Activated CD4-positive, alpha-beta T cell treated with anti-CD3 and anti-CD28 coated beads, Interleukin-2, amount 10 ng/mL, durations not matched to agents 24 days and 14 days (primary cell): ENCODE data around the gene EPPIN. TPM values are rescaled to one million over a fixed set of nuclear protein-coding genes. Genes with fewer than 3 reads are reported as not detected.
"Not testable (repeated sequence)": the region's sequence is repeated elsewhere in the genome, so short reads cannot be mapped to it uniquely, and the experiment has no call there.

Experiments used
- DNase-seq: peaks from one replicate; pipeline ENCODE4 v3.0.0; 2022
- H3K27ac Mint-ChIP-seq: one replicate; pipeline ENCODE4 v1.8.0; 2022; ENCODE audit warnings: mild to moderate bottlenecking, mixed read lengths
- H3K27me3 Mint-ChIP-seq: one replicate; pipeline ENCODE4 v1.8.0; 2022; ENCODE audit warnings: mixed read lengths
- H3K36me3 Mint-ChIP-seq: one replicate; pipeline ENCODE4 v1.8.0; 2022; ENCODE audit warnings: low read depth, mild to moderate bottlenecking, mixed read lengths
- H3K4me1 Mint-ChIP-seq: one replicate; pipeline ENCODE4 v1.8.0; 2021; ENCODE audit warnings: mixed read lengths
- H3K4me3 Mint-ChIP-seq: one replicate; pipeline ENCODE4 v1.8.0; 2022; ENCODE audit warnings: mild to moderate bottlenecking, moderate library complexity, mixed read lengths
- H3K9me3 Mint-ChIP-seq: one replicate; pipeline ENCODE4 v1.8.0; 2021; ENCODE audit warnings: mixed read lengths
- intact Hi-C: fragments of 100-400 bp; cut with micrococcal nuclease; formaldehyde crosslinking; loops from one replicate; pipeline ENCODE4 v1.15.1; 2023
- total RNA-seq: library from RNA; stranded (reverse); gene quantifications from 2 replicates; pipeline ENCODE4 v1.2.3, GENCODE V29; 2022

Gene EPPIN
- not detected in 2 replicates for total RNA-seq

DNA sequence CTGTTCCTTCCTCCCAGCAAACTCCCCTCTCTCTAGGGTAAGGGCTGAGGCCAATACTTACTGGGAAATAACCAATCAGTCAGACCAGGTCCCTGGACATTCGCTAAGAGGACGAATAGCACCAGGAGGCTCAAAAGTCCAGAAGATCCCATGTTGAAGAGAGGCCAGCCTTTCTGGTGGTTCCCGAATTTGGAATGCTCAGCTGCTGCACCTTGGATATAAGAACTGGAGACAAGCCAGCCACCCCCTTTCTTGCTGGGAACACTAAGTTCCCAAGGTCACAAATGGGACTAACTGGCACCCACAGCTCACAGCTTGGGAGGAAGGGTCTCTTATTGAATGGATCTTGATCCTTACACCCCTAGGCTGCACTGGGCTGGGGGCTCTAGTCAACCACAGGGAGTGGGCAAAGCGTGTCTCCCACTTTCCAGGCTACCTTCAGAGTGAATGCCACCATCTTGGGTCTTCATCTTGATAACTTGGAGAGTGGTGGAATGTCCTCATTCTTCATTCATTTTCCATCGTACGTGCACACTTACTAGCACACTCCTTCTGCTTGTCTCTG lies at the start of gene EPPIN:
TSS of gene EPPIN (minus strand) at position 196 of the 565 bp plus-strand sequence. CDS start at position 152, 44 bp downstream.
- DNase-seq: no peak
- Mint-ChIP-seq H3K4me3 (no peak within 1 kb of the TSS), H3K9me3 (no peaks in the 10 kb centered on the region), H3K27ac (no peak within 1 kb of the TSS), H3K36me3 (no peaks in the 10 kb centered on the region), H3K4me1 (no peaks in the 10 kb centered on the region), H3K27me3 (peaks cover 25% of the 10 kb centered on the region)
- intact Hi-C loops: no loop called here

DNA sequence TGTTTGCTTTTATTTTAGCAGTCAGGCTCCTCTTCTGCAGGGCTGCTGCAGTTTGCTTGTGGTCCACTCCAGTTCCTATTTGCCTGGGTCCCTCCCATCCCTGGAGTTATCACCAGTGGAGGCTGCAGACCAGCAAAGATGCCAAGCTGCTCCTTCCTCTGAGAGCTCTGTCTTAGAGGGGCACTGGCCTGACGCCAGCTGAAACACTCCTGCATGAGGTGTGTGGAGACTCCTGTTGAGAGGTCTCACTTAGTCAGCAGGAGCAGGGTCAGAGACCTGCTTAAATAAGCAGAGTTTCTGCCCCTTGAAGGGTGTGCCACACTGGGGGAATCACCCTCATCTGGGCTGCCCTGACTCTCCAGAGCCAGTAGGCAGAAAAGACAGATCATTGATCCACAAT lies 48.0 kb upstream of the EPPIN start:
- H3K27me3 Mint-ChIP-seq: peaks cover 26% of the 10 kb centered on the region
- no peak overlapping the region for H3K27ac Mint-ChIP-seq
- intact Hi-C loops: no loop called here
- peak; percentile 40 for DNase-seq
- H3K4me1 Mint-ChIP-seq: peaks cover 2% of the 10 kb centered on the region
- H3K9me3 Mint-ChIP-seq: no peaks in the 10 kb centered on the region
- H3K4me3 Mint-ChIP-seq: no peak overlapping the region
- no peaks in the 10 kb centered on the region for H3K36me3 Mint-ChIP-seq

DNA sequence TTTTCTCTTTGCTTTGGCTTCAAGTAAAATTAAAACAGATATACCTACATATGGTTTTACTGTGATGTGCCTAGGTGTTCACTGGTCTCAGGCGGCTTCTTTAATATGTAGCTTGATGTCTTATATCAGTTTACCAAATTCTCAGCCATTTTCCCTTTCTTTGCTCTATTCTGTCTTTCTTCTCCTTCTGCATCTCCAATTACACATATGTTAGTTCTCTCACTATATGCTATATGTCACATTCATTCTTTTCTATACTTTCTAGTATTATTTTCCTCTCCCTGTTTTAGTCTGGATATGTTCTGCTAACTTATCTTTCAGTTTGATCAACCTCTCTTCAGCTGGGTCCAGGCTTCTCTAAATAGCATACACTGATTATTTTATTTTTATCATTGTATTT lies 46.3 kb upstream of the EPPIN start:
- intact Hi-C loops: no loop called here
- Mint-ChIP-seq H3K36me3 (no peaks in the 10 kb centered on the region), H3K4me1 (peaks cover 2% of the 10 kb centered on the region), H3K4me3 (no peak overlapping the region), H3K9me3 (no peaks in the 10 kb centered on the region), H3K27ac (no peak overlapping the region), H3K27me3 (peaks cover 30% of the 10 kb centered on the region)
- DNase-seq: no peak

DNA sequence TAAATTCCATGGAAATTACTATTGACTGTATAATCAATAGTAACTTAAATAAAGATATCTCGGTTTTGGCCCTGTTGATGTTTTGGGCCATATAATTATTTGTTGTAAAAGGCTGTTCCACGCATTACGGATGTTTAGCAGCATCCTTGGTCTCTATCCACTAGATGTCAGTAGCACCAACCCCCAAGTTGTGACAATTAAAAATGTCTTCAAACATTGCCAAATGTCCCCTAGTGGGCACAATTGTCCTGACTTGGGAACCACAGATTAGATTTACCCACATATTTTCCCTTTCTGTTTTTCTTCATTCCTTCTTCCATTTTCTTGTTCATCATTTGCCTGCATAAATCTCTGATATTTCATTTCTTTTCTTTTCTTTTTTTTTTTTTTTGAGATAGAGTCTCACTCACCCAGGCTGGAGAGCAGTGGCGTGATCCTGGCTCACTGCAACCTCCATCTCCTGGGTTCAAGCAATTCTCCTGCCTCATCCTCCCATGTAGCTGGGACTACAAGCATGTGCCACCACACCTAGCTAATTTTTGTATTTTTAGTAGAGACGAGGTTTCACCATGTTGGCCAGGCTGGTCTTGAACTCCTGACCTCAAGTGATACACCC lies 45.5 kb upstream of the EPPIN start:
- Mint-ChIP-seq H3K27me3 (peaks cover 30% of the 10 kb centered on the region), H3K27ac (no peak overlapping the region), H3K9me3 (no peaks in the 10 kb centered on the region), H3K36me3 (no peaks in the 10 kb centered on the region), H3K4me1 (peaks cover 2% of the 10 kb centered on the region), H3K4me3 (no peak overlapping the region)
- intact Hi-C loops: loop anchor here (1.0 kb wide), 1 partner anchor 179 kb away; no protein-coding TSS in a partner anchor
- peak; percentile 70 for DNase-seq

DNA sequence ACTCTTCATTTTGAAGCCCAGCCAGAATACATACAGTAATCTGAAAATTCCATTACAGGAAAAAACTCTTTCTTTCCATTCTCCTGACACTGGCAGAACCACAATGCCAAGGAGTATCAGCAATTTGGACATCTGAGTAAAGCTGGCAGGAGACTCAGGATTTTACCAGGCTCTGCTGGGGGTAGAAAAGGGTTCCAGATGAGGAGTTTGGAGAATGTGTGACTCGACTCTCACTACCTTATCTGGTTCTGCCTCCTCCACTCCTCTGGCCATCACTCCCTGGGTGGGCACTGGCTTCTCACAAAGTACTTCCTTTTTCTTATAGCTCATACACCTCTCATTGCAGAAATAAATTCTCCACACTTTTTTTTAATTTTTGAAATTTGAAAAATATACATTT lies 42.5 kb upstream of the EPPIN start:
- H3K4me3 Mint-ChIP-seq: no peak overlapping the region
- no peaks in the 10 kb centered on the region for H3K36me3 Mint-ChIP-seq
- H3K27me3 Mint-ChIP-seq: peaks cover 26% of the 10 kb centered on the region
- peaks cover 2% of the 10 kb centered on the region for H3K4me1 Mint-ChIP-seq
- intact Hi-C loops: no loop called here
- no peak for DNase-seq
- H3K27ac Mint-ChIP-seq: no peak overlapping the region
- no peaks in the 10 kb centered on the region for H3K9me3 Mint-ChIP-seq

DNA sequence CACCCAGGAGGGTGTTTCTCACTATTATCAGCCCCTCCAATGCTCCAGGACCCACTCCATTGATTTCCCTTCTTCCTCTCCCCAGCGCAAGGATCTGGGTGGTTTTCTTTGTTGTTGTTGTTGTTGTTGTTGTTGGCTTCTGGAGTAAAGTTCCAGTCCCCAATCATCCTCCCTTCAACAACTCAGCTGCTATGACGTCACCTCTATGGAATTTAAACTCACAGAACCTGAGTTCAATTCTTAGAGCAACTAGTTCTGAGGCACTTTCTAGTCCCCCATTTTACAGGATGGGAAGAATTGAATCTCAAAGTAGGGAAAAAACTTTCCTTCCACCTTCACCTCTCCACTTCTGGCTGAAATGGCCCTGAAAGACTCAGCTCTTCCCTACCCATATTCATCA lies 41.6 kb upstream of the EPPIN start:
- Mint-ChIP-seq H3K27me3 (peaks cover 21% of the 10 kb centered on the region), H3K4me1 (peaks cover 2% of the 10 kb centered on the region), H3K27ac (no peak overlapping the region), H3K4me3 (no peak overlapping the region), H3K36me3 (no peaks in the 10 kb centered on the region), H3K9me3 (no peaks in the 10 kb centered on the region)
- intact Hi-C loops: no loop called here
- no peak for DNase-seq

DNA sequence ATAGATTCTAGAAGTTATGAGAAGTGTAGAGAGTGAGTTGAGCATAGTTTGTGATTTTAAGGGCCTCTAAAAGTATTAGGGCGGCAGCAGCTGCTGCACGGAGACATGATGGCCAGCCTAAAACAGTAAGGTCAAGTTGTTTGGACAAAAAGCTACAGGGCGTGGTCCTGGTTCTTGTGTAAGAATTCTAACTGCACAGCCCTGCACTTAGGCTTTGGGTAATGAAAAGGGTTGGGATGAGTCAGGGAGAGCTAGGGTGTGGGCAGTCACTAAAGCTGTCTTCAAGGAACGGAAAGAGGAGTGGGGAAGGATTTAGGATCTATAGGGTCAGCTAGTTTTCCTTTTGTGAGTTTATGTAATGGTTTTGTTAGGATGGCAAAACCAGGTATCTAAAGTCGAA lies 38.8 kb upstream of the EPPIN start:
- H3K4me3 Mint-ChIP-seq, DNase-seq, intact Hi-C loops, H3K4me1 Mint-ChIP-seq, H3K36me3 Mint-ChIP-seq, H3K9me3 Mint-ChIP-seq, H3K27ac Mint-ChIP-seq: not testable (repeated sequence)
- peaks cover 22% of the 10 kb centered on the region for H3K27me3 Mint-ChIP-seq

DNA sequence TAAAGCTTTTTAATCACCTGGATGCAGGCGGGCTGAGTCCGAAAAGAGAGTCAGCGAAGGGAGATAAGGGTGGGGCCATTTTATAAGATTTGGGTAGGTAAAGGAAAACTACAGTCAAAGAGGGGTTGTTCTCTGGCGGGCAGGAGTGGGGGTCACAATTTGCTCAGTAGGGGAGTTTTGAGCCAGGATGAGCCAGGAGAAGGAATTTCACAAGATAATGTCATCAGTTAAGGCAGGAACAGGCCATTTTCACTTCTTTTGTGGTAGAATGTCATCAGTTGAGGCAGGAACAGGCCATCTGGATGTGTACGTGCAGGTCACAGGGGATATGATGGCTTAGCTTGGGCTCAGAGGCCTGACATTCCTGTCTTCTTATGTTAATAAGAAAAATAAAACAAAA lies 37.1 kb upstream of the EPPIN start:
- H3K9me3 Mint-ChIP-seq, intact Hi-C loops, H3K27ac Mint-ChIP-seq, H3K4me3 Mint-ChIP-seq, H3K4me1 Mint-ChIP-seq, DNase-seq, H3K36me3 Mint-ChIP-seq: not testable (repeated sequence)
- H3K27me3 Mint-ChIP-seq: peaks cover 29% of the 10 kb centered on the region

DNA sequence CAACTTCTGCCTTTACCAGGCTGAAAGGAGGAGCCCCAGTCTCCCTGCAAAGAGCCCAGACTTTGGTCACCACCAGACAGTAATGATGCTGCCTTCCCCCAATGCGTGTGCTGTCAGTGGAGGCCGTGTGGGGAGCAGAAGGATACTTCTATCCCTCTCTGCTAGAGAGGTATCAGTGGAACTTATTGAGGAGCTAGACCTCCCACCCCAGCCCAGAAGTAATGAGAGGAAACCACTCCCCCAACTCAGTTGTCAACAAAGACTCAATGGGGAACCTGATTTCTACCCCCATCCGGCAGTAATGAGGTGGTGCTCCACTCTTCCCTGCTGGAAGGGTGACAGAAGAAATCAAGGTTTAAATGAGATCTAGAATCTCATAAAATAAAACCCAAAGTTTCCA lies 36.3 kb upstream of the EPPIN start:
- Mint-ChIP-seq H3K27me3 (peaks cover 29% of the 10 kb centered on the region), H3K9me3 (no peaks in the 10 kb centered on the region), H3K4me1 (no peaks in the 10 kb centered on the region), H3K4me3 (no peak overlapping the region), H3K27ac (no peak overlapping the region), H3K36me3 (no peaks in the 10 kb centered on the region)
- intact Hi-C loops: no loop called here
- no peak for DNase-seq

DNA sequence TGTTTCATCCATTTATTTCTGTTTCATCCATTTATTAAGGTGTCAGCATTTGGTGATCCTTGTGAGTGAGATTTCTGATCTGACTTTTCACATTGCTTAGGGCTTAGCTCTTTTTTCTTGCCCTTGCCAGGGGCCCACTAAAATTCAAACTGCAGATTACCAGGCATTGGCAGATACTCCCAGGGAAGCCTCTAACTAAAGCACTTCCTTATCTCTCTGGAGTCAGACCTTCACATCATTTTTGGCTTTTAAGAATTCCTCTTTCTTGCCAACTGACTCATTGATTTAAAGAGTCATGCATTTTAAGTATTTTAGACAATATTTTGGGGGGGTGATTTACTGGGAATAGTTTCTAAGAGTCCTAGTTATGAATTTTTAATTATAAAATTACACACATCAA lies 34.5 kb upstream of the EPPIN start:
- Mint-ChIP-seq H3K9me3 (no peaks in the 10 kb centered on the region), H3K36me3 (no peaks in the 10 kb centered on the region), H3K4me1 (no peaks in the 10 kb centered on the region), H3K4me3 (no peak overlapping the region), H3K27me3 (peaks cover 23% of the 10 kb centered on the region), H3K27ac (no peak overlapping the region)
- no peak for DNase-seq
- intact Hi-C loops: no loop called here

DNA sequence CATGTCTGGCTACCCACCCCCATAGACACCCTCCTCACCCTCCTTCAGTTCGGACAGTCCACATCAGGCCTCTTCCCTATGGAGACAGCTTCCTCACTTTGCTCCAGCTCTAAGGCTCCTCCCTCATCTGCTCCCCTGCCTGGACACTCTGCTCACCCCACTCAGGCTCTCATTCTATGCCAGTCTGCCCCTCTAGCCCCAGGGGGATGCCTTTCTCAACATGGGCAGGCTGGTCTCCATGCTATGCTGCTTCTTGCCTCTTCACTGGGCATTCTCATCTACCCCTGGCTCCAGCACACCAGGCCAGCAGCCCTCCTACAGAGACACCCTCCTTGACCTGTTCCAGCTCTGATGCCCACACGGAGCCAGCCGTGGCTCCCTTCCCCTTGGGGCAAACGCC lies 32.0 kb upstream of the EPPIN start, which contains the start of gene WFDC8:
TSS of gene WFDC8 (minus strand) at position 101 of the 400 bp plus-strand sequence. CDS start at position 64, 37 bp downstream.
- Mint-ChIP-seq H3K4me3 (no peak within 1 kb of the TSS), H3K27ac (no peak within 1 kb of the TSS), H3K27me3 (peaks cover 28% of the 10 kb centered on the region), H3K9me3 (no peaks in the 10 kb centered on the region), H3K36me3 (no peaks in the 10 kb centered on the region), H3K4me1 (no peaks in the 10 kb centered on the region)
- DNase-seq: no peak
- intact Hi-C loops: no loop called here

DNA sequence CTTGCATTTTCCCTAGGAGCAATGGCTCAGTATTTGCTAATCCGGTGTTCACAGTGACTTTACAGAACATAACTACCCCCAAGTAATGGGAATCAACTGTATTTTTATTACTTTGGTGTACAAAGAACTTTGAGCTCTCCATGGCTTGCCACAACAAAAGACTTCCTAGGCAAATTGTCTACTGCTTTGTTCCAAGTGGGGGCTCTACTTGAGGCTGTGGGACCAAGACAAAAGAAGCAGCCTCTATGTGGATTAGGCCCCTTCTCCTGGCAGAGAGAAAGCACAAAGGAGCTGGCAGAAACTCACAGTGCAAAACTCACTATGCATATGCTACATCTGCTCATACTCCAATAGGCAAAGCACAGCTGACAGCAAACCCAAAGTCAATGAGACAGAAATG lies 31.0 kb upstream of the EPPIN start:
- Mint-ChIP-seq H3K4me3 (no peak overlapping the region), H3K4me1 (no peaks in the 10 kb centered on the region), H3K36me3 (no peaks in the 10 kb centered on the region), H3K27ac (no peak overlapping the region), H3K9me3 (no peaks in the 10 kb centered on the region), H3K27me3 (peaks cover 26% of the 10 kb centered on the region)
- no peak for DNase-seq
- intact Hi-C loops: no loop called here

DNA sequence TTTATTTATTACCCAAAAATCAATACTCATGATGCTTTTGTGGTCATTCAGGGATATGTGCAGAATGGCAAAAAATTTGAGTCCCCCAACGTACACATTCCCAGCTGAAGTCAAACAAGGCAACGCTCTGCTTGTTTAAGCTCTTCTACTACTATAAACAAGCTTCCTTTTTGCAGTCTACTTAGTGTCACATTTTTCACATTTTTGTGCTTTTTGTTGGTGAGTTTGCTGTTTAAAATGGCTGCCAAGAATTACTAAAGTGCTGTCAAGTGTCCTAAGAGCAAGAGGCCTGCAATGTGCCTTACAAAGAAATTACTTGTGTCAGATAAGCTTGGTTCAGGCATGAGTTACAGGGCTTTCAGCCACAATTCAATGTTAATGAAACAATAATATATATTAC lies 29.8 kb upstream of the EPPIN start:
- DNase-seq: no peak
- Mint-ChIP-seq H3K9me3 (no peaks in the 10 kb centered on the region), H3K27ac (no peak overlapping the region), H3K4me3 (no peak overlapping the region), H3K36me3 (no peaks in the 10 kb centered on the region), H3K4me1 (no peaks in the 10 kb centered on the region), H3K27me3 (peaks cover 25% of the 10 kb centered on the region)
- intact Hi-C loops: no loop called here

DNA sequence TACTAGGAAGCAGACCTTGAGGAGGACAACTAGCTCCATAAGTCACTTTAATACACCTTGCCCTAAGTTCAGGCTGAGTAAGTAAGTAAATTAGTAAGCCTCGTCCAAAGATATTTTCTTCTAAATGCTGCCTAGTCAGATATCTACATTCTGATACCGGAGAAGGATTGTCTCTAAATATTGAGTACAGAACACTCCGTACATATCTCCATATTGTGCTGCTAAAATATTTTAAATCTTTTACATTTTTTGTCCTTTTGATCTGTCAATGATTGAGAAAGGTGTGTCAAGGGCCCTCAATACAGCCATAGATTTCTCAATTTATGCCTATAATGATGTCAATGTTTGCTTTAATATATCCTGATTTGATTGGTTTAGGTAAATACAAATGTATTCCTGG lies 28.7 kb upstream of the EPPIN start:
- H3K27ac Mint-ChIP-seq: no peak overlapping the region
- H3K4me1 Mint-ChIP-seq: no peaks in the 10 kb centered on the region
- H3K9me3 Mint-ChIP-seq: peaks cover 4% of the 10 kb centered on the region
- no peak overlapping the region for H3K4me3 Mint-ChIP-seq
- no peaks in the 10 kb centered on the region for H3K36me3 Mint-ChIP-seq
- intact Hi-C loops: no loop called here
- H3K27me3 Mint-ChIP-seq: peaks cover 25% of the 10 kb centered on the region
- DNase-seq: no peak

DNA sequence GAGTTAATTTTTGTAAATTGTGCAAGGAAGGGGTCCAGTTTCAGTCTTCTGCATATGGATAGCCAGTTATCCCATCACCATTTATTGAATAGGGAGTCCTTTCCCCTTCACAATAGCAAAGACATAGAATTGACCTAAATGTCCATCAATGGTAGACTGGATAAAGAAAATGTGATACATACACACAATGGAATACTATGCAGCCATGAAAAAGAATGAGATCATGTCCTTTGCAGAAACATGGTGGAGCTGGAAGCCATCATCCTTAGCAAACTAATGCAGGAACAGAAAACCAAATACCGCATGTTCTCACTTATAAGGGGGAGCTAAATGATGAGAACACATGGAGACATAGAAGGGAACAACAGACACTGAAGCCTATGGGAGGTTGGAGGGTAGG lies 22.4 kb upstream of the EPPIN start:
- H3K27me3 Mint-ChIP-seq: peaks cover 11% of the 10 kb centered on the region
- H3K27ac Mint-ChIP-seq, H3K9me3 Mint-ChIP-seq, H3K36me3 Mint-ChIP-seq, H3K4me3 Mint-ChIP-seq, intact Hi-C loops, H3K4me1 Mint-ChIP-seq, DNase-seq: not testable (repeated sequence)
